Measurements from ENCODE around the gene ZBTB12. TPM values are rescaled to one million over a fixed set of nuclear protein-coding genes. Genes with fewer than 3 reads are reported as not detected.
"Not testable (repeated sequence)": the region's sequence is repeated elsewhere in the genome, so short reads cannot be mapped to it uniquely, and the experiment has no call there.

Gene ZBTB12
- total RNA-seq, 1 donor from 2014 or later, result 4.9 TPM

GRCh38 chr6:31920811-31921210 lies 18.9 kb upstream of the ZBTB12 start:
- no peak for DNase-seq

DNA sequence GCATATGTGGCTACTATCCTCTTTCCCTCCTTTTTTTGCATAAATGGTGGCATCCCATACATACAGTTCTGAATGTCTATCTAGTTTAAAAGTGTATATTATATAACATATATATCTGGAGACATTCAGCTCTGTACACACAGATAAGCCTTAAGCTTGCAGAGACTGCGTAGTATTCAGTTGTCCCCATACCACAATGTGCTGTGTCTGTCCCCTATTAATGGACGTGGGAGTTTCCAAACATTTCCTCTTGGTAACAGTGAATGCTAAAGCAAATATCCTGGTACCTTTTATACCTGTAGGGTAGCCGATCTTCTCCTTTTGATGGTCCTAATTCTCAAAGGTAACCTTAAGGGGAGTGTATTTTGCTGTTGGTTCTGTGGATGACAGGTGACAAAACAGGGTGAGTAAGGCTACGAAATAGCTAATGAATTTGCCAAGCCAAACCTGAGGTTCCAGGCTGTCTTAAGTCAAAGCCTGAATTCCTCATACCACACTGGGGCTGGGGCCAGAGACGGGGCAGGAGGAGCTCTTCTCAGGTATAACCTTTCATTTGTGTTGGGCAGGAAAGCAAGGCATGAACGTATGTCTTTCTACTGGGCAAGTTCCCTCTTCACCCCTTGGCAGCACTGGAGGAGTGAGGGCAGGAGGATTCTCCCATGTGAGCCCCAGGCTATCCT lies 17.9 kb upstream of the ZBTB12 start:
- no peak for DNase-seq

GRCh38 chr6:31918069-31918720 lies 16.3 kb upstream of the ZBTB12 start:
- no peak for DNase-seq

- no peak for DNase-seq
Observed at GRCh38 chr6:31915756-31916155, 13.9 kb upstream of the ZBTB12 start.

- DNase-seq, result no peak
Observed at GRCh38 chr6:31915351-31915750, 13.5 kb upstream of the ZBTB12 start.

DNA sequence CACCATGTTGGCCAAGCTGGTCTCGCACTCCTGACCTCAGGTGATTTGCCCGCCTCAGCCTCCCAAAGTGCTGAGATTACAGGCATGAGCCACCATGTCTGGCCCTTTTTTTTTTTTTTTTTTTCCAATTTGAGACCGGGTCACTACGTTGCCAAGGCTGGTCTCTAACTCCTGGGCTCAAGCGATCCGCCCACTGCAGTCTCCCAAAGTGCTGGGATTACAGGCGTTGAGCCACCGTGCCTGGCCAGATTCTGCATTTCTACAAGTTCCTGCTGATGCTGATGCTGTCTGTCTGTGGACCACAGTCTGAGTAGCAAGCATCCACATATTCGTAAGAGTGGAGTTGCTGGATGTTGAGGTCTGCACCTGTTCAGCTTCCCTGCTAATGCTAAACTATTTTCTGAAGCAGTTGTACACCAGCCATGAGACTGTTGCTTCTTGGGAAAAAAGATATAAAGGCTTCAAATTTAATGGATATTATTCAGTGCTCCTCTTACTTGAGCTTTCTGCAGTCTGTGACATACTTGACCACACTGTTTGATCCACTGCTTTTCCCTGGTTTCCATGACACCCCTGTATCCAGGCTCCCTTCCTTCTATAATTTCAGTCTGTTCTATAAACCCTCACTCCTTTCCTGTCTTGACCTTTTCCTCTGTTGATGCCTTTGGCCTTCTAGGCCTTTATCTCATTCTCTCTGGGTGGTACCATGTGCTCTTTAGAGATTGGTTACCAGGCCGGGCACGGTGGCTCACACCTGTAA lies 10.1 kb upstream of the ZBTB12 start:
- no peak for DNase-seq

DNA sequence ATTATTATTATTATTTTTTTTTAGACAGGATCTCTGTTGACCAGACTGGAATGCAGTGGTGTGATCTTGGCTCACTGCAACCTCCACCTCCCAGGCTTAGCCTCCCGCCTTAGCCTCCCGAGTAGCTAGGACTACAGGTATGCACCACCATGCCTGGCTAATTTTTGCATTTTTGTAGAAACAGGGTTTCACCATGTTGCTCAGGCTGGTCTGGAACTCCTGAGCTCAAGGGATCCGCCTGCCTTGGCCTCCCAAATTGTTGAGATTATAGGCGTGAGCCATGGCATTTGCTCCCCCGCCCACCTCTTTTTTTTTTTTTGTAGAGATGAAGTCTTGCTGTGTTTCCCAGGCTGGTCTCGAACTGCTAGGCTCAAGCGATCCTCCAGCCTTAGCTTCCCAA lies 7.4 kb upstream of the ZBTB12 start:
- DNase-seq, result not testable (repeated sequence)

GRCh38 chr6:31908791-31909190 lies 6.9 kb upstream of the ZBTB12 start:
- no peak for DNase-seq

DNA sequence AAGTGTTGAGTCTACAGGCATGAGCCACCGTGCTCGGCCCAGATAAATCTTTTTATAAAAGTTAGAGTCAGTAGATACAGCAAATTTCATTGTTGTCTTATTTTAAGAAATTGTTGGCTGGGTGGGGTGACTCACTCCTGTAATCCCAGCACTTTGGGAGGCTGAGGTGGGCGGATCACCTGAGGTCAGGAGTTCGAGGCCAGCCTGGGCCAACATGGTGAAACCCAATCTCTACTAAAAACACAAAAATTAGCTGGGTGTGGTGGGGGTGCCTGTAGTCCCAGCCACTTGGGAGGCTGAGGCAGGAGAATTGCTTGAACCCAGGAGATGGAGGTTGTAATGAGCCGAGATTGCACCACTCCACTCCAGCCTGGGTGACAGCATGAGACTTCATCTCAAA lies 6.4 kb upstream of the ZBTB12 start:
- not testable (repeated sequence) for DNase-seq

DNA sequence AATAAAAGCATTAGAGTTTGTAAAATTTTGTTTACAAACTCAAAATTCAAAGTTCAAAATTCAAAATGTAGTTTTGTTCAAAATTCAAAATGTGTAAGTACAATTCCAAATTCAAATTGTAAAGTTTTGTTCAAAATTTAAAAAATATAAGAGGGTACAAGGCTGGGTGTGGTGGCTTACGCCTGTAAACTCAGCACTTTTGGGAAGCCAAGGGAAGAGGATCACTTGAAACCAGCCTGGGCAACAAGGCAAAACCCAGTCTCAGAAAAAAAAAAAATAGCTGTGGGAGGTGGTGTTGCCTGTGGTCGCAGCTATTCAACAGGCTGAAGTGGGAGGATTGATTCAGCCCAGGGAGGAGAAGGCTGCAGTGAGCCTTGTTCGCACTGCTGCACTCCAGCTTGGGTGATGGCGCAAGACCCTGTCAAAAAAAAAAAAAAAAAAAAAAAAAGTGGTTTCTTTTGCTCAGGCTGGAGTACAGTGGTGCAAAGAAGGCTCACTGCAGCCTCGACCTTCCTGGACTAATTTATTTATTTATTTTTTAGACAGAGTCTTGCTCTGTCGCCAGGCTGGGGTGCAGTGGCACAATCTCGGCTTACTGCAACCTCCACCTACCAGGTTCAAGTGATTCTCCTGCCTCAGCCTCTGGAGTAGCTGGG lies 5.4 kb upstream of the ZBTB12 start:
- no peak for DNase-seq

GRCh38 chr6:31906727-31907126 lies 4.8 kb upstream of the ZBTB12 start:
- not testable (repeated sequence) for DNase-seq

GRCh38 chr6:31906122-31906521 lies 4.2 kb upstream of the ZBTB12 start:
- DNase-seq, result no peak

DNA sequence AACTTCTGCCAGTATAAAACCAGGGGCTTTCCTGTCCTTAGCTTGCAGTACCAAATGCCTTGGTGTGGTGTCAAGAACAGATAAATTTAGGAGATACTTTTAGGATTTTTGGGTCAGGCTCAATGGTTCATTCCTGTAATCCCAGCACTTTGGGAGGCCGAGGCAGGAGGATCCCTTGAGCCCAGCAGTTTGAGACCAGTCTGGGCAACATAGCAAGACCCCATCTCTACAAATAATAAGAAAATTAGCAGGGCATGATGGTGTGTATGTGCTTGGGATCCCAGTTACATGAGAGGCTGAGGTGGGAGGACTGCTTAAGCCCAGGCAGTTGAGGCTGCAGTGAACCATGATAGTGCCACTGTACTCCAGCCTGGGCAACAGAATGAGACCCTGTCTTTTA lies 3.2 kb upstream of the ZBTB12 start:
- no peak for DNase-seq

GRCh38 chr6:31903957-31904356 lies 2.1 kb upstream of the ZBTB12 start:
- no peak for DNase-seq

DNA sequence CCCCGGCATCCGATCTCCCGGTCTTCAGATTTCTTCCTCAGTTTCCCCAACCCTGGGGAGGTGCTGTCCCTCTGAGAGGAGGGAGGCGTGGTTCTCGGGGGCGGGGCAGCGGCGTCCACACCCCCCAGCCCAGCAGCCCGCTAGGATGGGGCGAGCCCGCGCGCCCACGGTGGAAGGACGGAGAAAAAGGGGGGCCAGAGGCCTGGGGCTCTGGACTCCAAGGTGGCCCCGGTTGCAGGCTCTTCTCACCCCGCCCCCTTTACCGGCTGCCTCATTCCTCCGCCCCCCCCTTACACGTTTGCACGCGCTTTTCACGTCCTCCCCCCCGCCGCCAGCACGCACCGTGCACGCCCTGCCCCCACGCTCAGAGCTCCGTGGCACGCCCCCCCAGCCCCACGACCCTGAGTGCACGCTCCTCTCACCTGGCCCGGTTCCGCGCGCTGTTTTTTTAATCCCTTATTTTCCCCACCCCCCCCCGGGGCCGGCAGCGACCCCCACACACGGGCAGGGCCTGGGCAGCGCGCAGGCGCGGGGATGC lies 402 bp downstream of the ZBTB12 start:
- DNase-seq, result peak; percentile 60

DNA sequence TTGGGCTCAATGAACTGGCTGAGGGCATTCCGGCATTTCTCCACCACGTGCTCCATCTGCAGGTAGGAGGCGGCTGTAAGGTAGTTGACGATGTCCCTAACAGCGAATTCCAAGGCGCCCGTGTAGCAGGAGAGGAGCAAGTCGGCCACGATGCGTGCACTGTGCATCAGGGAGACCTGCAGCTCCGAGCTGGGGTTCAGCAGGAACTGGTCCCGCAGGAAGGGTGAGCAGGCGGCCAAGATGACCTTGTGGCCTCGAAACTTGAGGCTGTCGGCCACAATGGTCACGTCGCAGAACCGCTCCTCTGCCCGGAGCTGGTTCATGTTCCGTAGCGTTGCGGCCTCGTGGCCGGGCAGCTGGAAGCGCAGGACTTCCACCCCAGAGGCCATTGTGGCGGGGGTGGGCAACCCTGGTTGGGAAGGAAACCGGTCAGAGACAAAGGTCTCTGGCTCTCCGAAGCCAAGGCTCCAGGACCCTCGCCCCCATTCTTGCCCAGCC lies 920 bp downstream of the ZBTB12 start:
- DNase-seq, result peak; percentile 26

DNA sequence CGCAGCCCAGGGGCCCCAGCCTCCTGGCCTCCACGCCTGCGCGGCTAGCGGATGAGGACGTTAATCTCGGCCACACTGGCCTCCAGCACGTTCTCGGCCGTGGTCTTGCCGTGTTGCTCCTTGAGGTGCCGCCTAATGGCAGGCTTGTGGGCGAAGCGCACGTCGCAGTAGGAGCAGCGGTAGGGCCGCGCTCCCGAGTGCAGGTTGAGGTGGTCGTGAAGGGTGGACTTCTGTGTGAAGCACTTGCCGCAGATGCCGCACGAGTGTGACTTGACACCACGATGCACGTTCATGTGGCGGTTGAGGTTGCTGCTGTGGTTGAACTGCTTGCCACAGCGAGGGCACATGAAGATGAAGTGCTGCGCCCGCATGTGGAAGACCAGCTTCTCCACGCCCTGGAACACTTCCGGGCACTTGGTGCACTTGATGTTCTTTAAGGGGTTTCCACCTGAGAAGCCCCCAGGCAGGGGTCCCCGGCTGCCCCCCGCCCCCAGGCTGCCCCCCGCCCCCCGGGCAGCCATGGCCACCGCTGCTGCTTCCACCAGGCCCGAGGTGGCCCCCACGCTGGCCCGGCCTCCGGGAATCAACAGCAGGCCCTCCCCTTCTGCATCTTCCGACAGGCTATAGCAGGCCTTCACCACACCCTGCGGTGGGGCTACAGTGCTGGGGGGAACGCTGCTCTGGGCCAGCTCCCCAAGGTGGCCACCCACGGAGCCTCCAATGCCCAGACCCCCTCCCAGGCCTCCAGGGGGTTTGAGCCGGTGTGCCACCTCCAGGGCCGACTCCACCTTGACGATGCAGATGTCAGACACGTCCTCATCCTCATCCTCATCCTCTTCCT lies 1.8 kb downstream of the ZBTB12 start:
- DNase-seq, result no peak

DNA sequence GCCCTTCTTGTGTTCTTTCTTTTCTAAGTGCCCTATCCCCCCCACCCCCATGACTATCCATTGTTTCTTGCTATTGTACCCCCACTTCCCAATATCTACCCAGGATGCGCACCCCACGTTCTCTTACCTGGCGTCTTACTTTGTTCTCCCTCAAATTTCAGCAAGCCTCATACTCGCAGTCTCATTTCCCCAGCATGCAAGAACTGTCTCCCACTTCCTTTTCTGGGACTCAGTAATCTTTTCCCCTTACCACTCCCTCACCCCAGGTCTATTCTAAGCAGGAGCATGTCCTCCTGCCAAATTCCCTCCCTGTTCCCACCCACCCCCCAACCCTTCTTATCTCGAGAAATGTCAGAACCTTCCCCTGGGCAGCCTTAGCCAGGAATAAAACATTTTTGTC lies 2.7 kb downstream of the ZBTB12 start:
- DNase-seq, result no peak

DNA sequence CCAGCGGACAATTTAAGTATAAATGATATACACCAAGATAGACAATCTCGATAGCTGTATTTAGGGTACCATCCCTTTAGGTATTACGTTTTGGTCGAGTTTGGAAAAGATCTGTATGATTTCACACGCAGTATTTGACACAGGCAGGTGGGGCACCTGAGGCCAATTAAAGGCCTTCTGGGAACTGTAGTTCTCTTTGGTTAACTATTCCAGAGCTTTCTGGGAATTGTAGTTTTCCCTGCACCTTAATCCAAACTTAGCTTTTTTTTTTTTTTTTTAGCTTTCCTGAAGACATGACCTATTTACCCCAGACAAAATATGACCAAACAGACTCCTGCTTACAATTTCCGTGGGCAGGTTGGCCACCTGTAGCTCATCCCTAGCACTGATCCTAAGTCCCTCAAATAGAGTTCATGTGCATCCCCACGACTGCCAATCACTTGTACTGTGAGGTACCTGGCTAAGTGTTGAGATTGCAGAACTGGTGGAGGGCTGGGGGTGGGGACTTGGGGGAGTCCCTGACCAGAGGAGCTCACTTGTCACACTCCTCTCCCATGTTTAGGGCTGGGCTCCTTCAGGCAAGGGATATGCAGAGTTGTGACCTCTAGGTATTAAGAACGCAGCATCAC lies 3.4 kb downstream of the ZBTB12 start:
- peak; percentile 53 for DNase-seq

DNA sequence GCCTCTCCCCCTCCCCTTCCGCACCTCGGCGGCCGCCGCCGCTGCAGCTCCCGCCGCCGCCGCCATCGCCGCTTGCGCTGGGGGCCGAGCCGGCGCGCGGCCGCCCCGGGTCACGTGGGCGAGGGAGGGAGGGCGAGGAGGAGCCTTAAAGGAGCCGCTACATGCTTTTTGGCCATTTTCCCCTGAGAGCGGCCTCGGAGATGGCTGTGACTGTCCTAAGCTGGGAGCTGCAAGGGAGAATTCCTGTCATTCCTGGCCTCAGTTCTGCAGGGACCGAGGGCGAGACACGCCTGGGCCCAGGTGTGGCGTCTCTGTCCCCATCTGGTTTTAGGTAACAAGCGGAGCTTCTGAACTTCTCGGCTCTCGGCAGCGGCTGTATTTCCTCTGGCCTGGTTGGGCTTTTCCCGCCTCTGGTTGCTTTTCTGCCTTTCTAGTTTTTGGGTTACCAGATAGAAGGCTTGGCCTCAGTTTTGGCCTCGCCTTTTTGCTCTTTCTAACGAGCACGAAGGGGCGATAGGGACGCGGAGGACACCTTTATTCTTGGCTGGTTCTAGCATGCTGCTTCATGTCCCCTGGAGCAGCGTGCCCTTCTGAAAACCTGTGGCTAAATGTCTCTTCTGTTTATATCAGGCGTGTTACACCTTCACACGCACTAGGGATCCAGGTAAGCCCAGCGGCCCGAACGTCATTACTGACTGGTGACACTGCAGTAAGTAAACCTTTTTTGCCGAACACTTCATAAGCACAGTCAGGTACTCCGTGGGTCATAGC lies 4.1 kb downstream of the ZBTB12 start, which contains the start of gene EHMT2:
Gene EHMT2, minus strand, starts transcription at position 87 of the 771 bp plus-strand sequence. Its CDS starts 21 bp downstream, at position 66.
- peak; percentile 83 for DNase-seq
